Stimulated activated CD8-positive, alpha-beta memory T cell treated with anti-CD3 and anti-CD28 coated beads, Interleukin-7, amount 100 ng/mL, for 24 hours (primary cell): ENCODE data around the gene SLC1A3.

Source experiments
- DNase-seq: peaks from one replicate; pipeline ENCODE4 v3.0.0-alpha.2; 2020; ENCODE audit warnings: low read depth

The SLC1A3 gene

GRCh38 chr5:36721664-36722235 is 115.3 kb downstream of the SLC1A3 start:
- no peak for DNase-seq

- no peak for DNase-seq
Observed at GRCh38 chr5:36722900-36723299, 116.5 kb downstream of the SLC1A3 start.

GRCh38 chr5:36723912-36724311 is 117.5 kb downstream of the SLC1A3 start:
- DNase-seq, result no peak

GRCh38 chr5:36724467-36725332 is 118.3 kb downstream of the SLC1A3 start:
- DNase-seq, result no peak

GRCh38 chr5:36726317-36726716 is 119.9 kb downstream of the SLC1A3 start:
- no peak for DNase-seq

DNA sequence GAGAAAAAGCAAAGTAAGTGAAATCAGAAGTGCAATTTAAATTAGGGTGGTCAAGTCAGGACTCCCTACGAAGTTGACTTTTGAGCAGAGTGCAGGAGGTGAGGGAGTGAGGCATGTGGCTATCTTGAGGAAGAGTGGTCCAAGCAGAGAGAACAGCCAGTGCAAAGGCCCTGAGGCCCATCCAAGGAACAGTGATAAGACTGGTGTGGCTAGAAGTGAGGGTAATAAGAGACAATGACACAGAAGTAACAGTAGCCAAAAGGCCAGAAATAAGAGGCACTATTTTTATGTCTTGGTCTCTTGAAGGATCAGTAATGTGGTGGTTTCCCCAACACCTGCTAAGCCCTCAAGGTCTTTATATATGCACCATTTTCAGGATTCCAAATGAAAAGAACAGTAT is 120.4 kb downstream of the SLC1A3 start:
- DNase-seq, result no peak

DNA sequence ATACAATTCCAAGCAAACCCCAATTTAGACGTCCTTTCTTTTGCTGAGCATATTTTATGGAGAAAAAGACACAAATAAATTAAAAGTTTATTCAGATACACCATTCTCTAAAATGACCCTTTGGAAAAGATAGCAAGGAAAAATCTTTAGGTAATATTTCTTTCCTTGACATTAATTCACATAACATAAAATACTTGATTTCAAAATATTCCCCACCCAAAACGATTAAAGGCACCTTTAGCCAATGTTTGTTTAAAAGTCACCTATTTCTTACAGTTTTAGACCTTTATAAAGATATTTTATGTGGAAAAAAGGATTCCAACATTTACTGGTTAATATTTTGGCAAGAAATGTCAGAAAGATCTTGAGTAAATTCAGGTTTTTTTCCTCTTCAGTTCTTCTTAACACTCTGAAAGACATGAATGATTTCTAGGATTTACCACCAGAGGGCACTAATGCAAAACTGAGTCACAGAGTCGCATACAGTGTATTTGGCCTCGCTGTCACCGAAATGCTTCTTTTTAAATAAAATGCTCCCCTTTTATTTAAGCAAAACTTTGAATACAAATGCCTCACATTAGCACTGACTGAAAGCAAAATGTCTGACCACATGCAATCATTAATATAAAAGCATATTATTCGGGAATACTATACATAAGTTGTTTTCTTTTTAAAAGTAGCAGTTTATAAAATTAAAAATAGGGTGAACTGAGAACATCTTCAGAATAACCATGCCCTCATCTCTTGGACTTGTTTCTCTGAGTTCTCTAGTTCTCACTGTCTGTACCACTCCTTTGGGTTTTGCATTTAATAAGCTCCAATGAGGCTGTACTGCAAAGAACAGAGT is 122.5 kb downstream of the SLC1A3 start:
- no peak for DNase-seq

- no peak for DNase-seq
Observed at GRCh38 chr5:36730537-36731216, 124.3 kb downstream of the SLC1A3 start.

DNA sequence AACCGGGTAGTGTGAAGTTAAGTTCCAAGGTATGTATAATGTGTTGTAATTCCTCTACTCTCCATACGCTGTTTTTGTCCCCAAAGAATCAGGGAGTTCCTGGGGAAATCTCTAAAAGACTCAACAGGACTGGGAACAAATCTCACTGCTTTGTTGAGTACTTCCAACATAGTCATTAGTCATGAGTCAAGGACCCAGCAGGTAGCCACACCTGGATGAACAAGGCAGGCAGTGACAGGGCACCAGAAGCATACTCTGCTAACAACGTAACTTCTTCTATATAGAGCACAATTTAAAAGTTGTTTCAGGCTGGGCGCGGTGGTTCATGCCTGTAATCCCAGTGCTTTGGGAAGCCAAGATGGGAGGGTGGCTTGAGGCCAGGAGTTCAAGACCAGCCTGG is 126.8 kb downstream of the SLC1A3 start:
- DNase-seq, result no peak

- no peak for DNase-seq
Observed at GRCh38 chr5:36734422-36734821, 128.0 kb downstream of the SLC1A3 start.

- DNase-seq, result no peak
Observed at GRCh38 chr5:36735891-36736290, 129.5 kb downstream of the SLC1A3 start.
